IMR-90 (cell line): ENCODE data around the gene C1orf52. TPM values are rescaled to one million over a fixed set of nuclear protein-coding genes. Genes with fewer than 3 reads are reported as not detected.

Source experiments
- ATAC-seq: fragments of 200-7000 bp; cut with Tn5 transposase; 2 replicates; pipeline ENCODE4 v1.9.1; 2020; ENCODE audit warnings: low read depth, mild to moderate bottlenecking, moderate library complexity
- BruUV-seq: library from RNA; stranded (reverse); fragments of 400-500 nt; replicated peaks from 2 replicates; lab custom pipeline; 2021; lab: Mats Ljungman, UMichigan
- CTCF ChIA-PET: fragments of 300-600 bp; formaldehyde crosslinking; extraction: SDS; loops from one replicate; lab custom pipeline; 2021; ENCODE audit warnings: antibody characterized with exemption; lab: Yijun Ruan, JAX
- POLR2A ChIA-PET: fragments of 300-600 bp; sonication (Branson Sonifier 250); formaldehyde crosslinking; loops from one replicate; lab custom pipeline; 2022; ENCODE audit warnings: antibody characterized with exemption; ENCODE audit not compliant: unreplicated experiment; lab: Charles Lee
- DNase-seq: peaks from one replicate; pipeline ENCODE4 v3.0.0; 2013
- H2AFZ ChIP-seq: replicated peaks from 2 replicates; pipeline ENCODE3; 2013; ENCODE audit warnings: low read length, mild to moderate bottlenecking; ENCODE audit not compliant: poor library complexity
- H2AK5ac ChIP-seq: 2 replicates; pipeline ENCODE4 v1.6.1; 2013; ENCODE audit warnings: low read depth, low read length, inconsistent platforms
- H2AK9ac ChIP-seq: replicated peaks from 2 replicates; pipeline ENCODE3; 2013; ENCODE audit warnings: mild to moderate bottlenecking, low read depth, low read length, moderate library complexity; ENCODE audit not compliant: poor library complexity
- H2BK120ac ChIP-seq: 2 replicates; pipeline ENCODE4 v1.6.1; 2013; ENCODE audit warnings: low read depth, low read length, inconsistent platforms
- H2BK15ac ChIP-seq: 3 replicates; pipeline ENCODE4 v1.6.1; 2013; ENCODE audit warnings: low read depth, low read length, inconsistent platforms
- H2BK20ac ChIP-seq: 2 replicates; pipeline ENCODE4 v1.6.1; 2013; ENCODE audit warnings: low read depth, mild to moderate bottlenecking, inconsistent platforms, low read length, moderate library complexity
- H2BK5ac ChIP-seq: 2 replicates; pipeline ENCODE4 v1.6.1; 2013; ENCODE audit warnings: mild to moderate bottlenecking, low read depth, low read length, inconsistent platforms; ENCODE audit not compliant: poor library complexity, severe bottlenecking
- H3K14ac ChIP-seq: replicated peaks from 2 replicates; pipeline ENCODE4 v1.6.1; 2013; ENCODE audit warnings: low read depth, low read length, inconsistent platforms
- H3K18ac ChIP-seq: 2 replicates; pipeline ENCODE4 v1.6.1; 2013; ENCODE audit warnings: low read depth, low read length, control low read depth
- H3K23ac ChIP-seq: 2 replicates; pipeline ENCODE4 v1.6.1; 2013; ENCODE audit warnings: low read depth, low read length, inconsistent platforms
- H3K27ac ChIP-seq: 2 replicates; pipeline ENCODE4 v1.5.1; 2013; ENCODE audit warnings: mild to moderate bottlenecking, control low read depth, low read length; ENCODE audit not compliant: insufficient read depth
- H3K27me3 ChIP-seq: 2 replicates; pipeline ENCODE4 v1.6.1; 2013; ENCODE audit warnings: low read length; ENCODE audit not compliant: control insufficient read depth, insufficient read depth
- H3K36me3 ChIP-seq: 2 replicates; pipeline ENCODE4 v1.6.1; 2013; ENCODE audit warnings: low read length, mixed read lengths; ENCODE audit not compliant: control insufficient read depth, insufficient read depth
- H3K4ac ChIP-seq: 2 replicates; pipeline ENCODE4 v1.6.1; 2013; ENCODE audit warnings: low read depth, low read length, inconsistent platforms
- H3K4me1 ChIP-seq: 2 replicates; pipeline ENCODE4 v1.6.1; 2013; ENCODE audit warnings: low read length, mixed read lengths; ENCODE audit not compliant: control insufficient read depth, insufficient read depth
- H3K4me2 ChIP-seq: 2 replicates; pipeline ENCODE4 v1.6.1; 2013; ENCODE audit warnings: low read depth, mild to moderate bottlenecking, control low read depth, low read length, moderate library complexity
- H3K4me3 ChIP-seq: 2 replicates; pipeline ENCODE4 v1.5.1; 2013; ENCODE audit warnings: low read depth, mild to moderate bottlenecking, control low read depth, low read length, moderate library complexity; ENCODE audit not compliant: insufficient read depth
- H3K56ac ChIP-seq: 2 replicates; pipeline ENCODE4 v1.6.1; 2013; ENCODE audit warnings: low read length, inconsistent platforms; ENCODE audit not compliant: insufficient read depth; ENCODE audit errors: extremely low read depth
- H3K79me1 ChIP-seq, 2 experiments: 2 replicates each; pipeline ENCODE4 v1.6.1; 2013; ENCODE audit warnings: low read length in 2 of 2, inconsistent platforms in 1 of 2, low read depth in 1 of 2
- H3K9ac ChIP-seq: 2 replicates; pipeline ENCODE4 v1.6.1; 2013; ENCODE audit warnings: low read depth, low read length, control low read depth
- H3K9me1 ChIP-seq: 2 replicates; pipeline ENCODE4 v1.6.1; 2013; ENCODE audit warnings: low read length, inconsistent platforms; ENCODE audit not compliant: insufficient read depth
- H3K9me3 ChIP-seq: 2 replicates; pipeline ENCODE4 v1.6.1; 2013; ENCODE audit warnings: low read length; ENCODE audit not compliant: control insufficient read depth, insufficient read depth
- H4K20me1 ChIP-seq: 2 replicates; pipeline ENCODE4 v1.6.1; 2013; ENCODE audit warnings: low read length, inconsistent platforms; ENCODE audit not compliant: insufficient read depth
- H4K5ac ChIP-seq: 2 replicates; pipeline ENCODE4 v1.6.1; 2013; ENCODE audit warnings: mild to moderate bottlenecking, low read depth, low read length, control low read depth
- H4K8ac ChIP-seq, 2 experiments: 2 replicates each; pipeline ENCODE4 v1.6.1; 2013; ENCODE audit warnings: low read depth in 2 of 2, low read length in 2 of 2, control low read depth in 1 of 2, inconsistent platforms in 1 of 2
- H4K91ac ChIP-seq: 2 replicates; pipeline ENCODE4 v1.6.1; 2013; ENCODE audit warnings: low read depth, low read length, inconsistent platforms; ENCODE audit not compliant: insufficient read depth
- BHLHE40 ChIP-seq: fragments of 150-350 bp; IDR thresholded peaks from 2 replicates; pipeline ENCODE4 v1.6.1; 2016; ENCODE audit warnings: mild to moderate bottlenecking, low read depth, low read length
- CEBPB ChIP-seq: IDR thresholded peaks from 2 replicates; pipeline ENCODE4 v1.6.1; 2012; ENCODE audit warnings: low read depth, low read length, improper control_type of control experiment
- FOS ChIP-seq: fragments of 150-350 bp; IDR thresholded peaks from 2 replicates; pipeline ENCODE4 v1.6.1; 2016; ENCODE audit warnings: low read depth, low read length
- MAFK ChIP-seq: IDR thresholded peaks from 2 replicates; pipeline ENCODE4 v1.6.1; 2012; ENCODE audit warnings: low read depth, low read length, improper control_type of control experiment
- MAZ ChIP-seq: IDR thresholded peaks from 2 replicates; pipeline ENCODE4 v1.6.1; 2012; ENCODE audit warnings: low read depth, mild to moderate bottlenecking, low read length, improper control_type of control experiment, moderate library complexity, borderline replicate concordance
- MXI1 ChIP-seq: IDR thresholded peaks from 2 replicates; pipeline ENCODE4 v1.6.1; 2012; ENCODE audit warnings: low read depth, mild to moderate bottlenecking, low read length, moderate library complexity, borderline replicate concordance
- NFE2L2 ChIP-seq: fragments of 150-350 bp; IDR thresholded peaks from 2 replicates; pipeline ENCODE4 v1.6.1; 2016; ENCODE audit warnings: low read depth, mild to moderate bottlenecking, low read length
- POLR2A ChIP-seq: IDR thresholded peaks from 2 replicates; pipeline ENCODE4 v1.6.1; 2012; ENCODE audit warnings: mild to moderate bottlenecking, low read depth, low read length
- RCOR1 ChIP-seq: IDR thresholded peaks from 2 replicates; pipeline ENCODE4 v1.6.1; 2012; ENCODE audit warnings: mild to moderate bottlenecking, low read length, improper control_type of control experiment; ENCODE audit not compliant: insufficient replicate concordance
- SMC3 ChIP-seq: fragments of 150-350 bp; IDR thresholded peaks from 2 replicates; pipeline ENCODE4 v1.6.1; 2016; ENCODE audit warnings: low read depth, mild to moderate bottlenecking, antibody characterized with exemption, low read length, moderate library complexity
- WGBS, 2 experiments: methylation state at CpG; one replicate each; pipeline versions ENCODE4 v1.1.5 to v1.1.7; 2013; ENCODE audit warnings: missing lambda C conversion rate in 2 of 2; ENCODE audit not compliant: insufficient read length in 1 of 2; ENCODE audit errors: extremely low coverage in 2 of 2; 5-methylcytosine and 5-hydroxymethylcytosine counted together
- dilution Hi-C: fragments of 300-500 bp; cut with HindIII; formaldehyde crosslinking; loops from one replicate; pipeline ENCODE4 v1.14.3; 2018; ENCODE audit warnings: low sequenced_read_pairs; ENCODE audit not compliant: unreplicated experiment
- in situ Hi-C: fragments of 300-500 bp; cut with MboI; formaldehyde crosslinking; loops from 3 replicates; pipeline ENCODE4 v1.14.3; 2019; ENCODE audit warnings: low sequenced_read_pairs, inconsistent platforms, mixed read lengths
- intact Hi-C: fragments of 100-400 bp; cut with micrococcal nuclease; formaldehyde crosslinking; loops from 2 replicates; pipeline ENCODE4 v1.10.0; 2022
- polyA plus RNA-seq, 3 experiments: library from polyadenylated mRNA; depleted of rRNA; stranded (reverse); fragments of >200 nt; gene quantifications; 2 replicates each; pipeline ENCODE4 v1.2.3, GENCODE V29; 2012; ENCODE audit warnings: low replicate concordance in 1 of 3
- total RNA-seq: library from RNA; depleted of rRNA; stranded (reverse); fragments of >200 nt; gene quantifications from 2 replicates; pipeline ENCODE4 v1.2.3, GENCODE V29; 2012
- TF ChIP-seq, protein P1 (sequence below): fragments of 150-350 bp; IDR thresholded peaks from 2 replicates; pipeline ENCODE4 v1.6.1; 2016; ENCODE audit warnings: low read depth, mild to moderate bottlenecking, low read length, moderate library complexity, borderline replicate concordance
- TF ChIP-seq, protein P2 (sequence below): fragments of 150-350 bp; IDR thresholded peaks from 2 replicates; pipeline ENCODE4 v1.6.1; 2017; ENCODE audit warnings: mild to moderate bottlenecking, antibody characterized with exemption, low read length, low read depth
- TF ChIP-seq, protein P3 (sequence below): conservative IDR thresholded peaks from 2 replicates; pipeline ENCODE4 v1.5.1; 2012; ENCODE audit warnings: mild to moderate bottlenecking, low read depth, low read length, improper control_type of control experiment

Gene C1orf52
- total and polyA plus RNA-seq, 2 of the 4 experiments (the other 2 are of a cell fraction) = 16.3 to 33.5 TPM

DNA sequence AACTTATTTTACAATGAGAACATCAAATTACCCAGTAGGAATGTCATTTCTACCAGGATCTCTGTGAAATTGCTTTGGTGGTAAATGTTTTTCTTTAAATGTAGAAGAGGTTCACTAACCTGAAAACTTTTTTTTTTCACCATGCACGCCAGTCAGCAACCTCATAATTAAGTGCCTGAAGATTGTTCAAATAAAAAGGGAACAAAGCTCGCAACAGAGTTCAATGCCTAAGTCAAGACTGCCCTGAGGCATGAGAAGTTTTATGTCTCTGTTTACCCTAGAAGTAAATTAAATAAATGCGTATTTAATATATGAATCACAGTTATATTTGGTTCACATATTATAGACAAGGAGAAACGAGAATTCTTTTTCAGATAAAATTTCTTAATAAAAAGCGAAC, 44.8 kb downstream of the C1orf52 start:
- dilution Hi-C loops (no loop called here), in situ Hi-C loops (no loop called here), intact Hi-C loops (no loop called here)
- Histone ChIP-seq H3K9me3 (no peaks in the 10 kb centered on the region), H2AK9ac (no peak overlapping the region), H3K23ac (no peak overlapping the region), H2BK5ac (no peak overlapping the region), H3K18ac (no peak overlapping the region; the same call in 1 of the 2 replicates), H4K5ac (no peak overlapping the region), H2BK20ac (no peak overlapping the region), H4K91ac (no peak overlapping the region), H3K36me3 (no peaks in the 10 kb centered on the region), H3K56ac (no peak overlapping the region), H3K79me1 (no peaks in the 10 kb centered on the region), H3K4me2 (no peak overlapping the region), H3K4ac (no peak overlapping the region), H3K4me1 (peaks cover 2% of the 10 kb centered on the region), H3K27me3 (no peaks in the 10 kb centered on the region), H4K20me1 (no peaks in the 10 kb centered on the region), H2BK120ac (no peak overlapping the region), H2AFZ (no peak overlapping the region), H2BK15ac (no peak overlapping the region), H2AK5ac (no peak overlapping the region), H3K14ac (no peak overlapping the region), H3K4me3 (no peak overlapping the region), H3K9ac (no peak overlapping the region), H3K9me1 (no peaks in the 10 kb centered on the region), H3K27ac (no peak overlapping the region), H4K8ac (no peak overlapping the region)
- ATAC-seq (no peak), DNase-seq (no peak)
- POLR2A ChIA-PET = interaction anchor here (0.6 kb wide), 1 partner anchor 107 kb away, joined by 3 read pairs; no protein-coding TSS in a partner anchor
- TF ChIP-seq, protein P1, sequence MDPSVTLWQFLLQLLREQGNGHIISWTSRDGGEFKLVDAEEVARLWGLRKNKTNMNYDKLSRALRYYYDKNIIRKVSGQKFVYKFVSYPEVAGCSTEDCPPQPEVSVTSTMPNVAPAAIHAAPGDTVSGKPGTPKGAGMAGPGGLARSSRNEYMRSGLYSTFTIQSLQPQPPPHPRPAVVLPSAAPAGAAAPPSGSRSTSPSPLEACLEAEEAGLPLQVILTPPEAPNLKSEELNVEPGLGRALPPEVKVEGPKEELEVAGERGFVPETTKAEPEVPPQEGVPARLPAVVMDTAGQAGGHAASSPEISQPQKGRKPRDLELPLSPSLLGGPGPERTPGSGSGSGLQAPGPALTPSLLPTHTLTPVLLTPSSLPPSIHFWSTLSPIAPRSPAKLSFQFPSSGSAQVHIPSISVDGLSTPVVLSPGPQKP = no peak
- no peak for TF ChIP-seq MAFK
- TF ChIP-seq MAZ = no peak
- TF ChIP-seq FOS = no peak
- no peak for TF ChIP-seq NFE2L2
- TF ChIP-seq, protein P2, sequence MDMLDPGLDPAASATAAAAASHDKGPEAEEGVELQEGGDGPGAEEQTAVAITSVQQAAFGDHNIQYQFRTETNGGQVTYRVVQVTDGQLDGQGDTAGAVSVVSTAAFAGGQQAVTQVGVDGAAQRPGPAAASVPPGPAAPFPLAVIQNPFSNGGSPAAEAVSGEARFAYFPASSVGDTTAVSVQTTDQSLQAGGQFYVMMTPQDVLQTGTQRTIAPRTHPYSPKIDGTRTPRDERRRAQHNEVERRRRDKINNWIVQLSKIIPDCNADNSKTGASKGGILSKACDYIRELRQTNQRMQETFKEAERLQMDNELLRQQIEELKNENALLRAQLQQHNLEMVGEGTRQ = no peak
- no peak for TF ChIP-seq CEBPB
- no peak for TF ChIP-seq BHLHE40
- no peak for TF ChIP-seq RCOR1
- no peak for TF ChIP-seq POLR2A
- TF ChIP-seq SMC3 = no peak
- TF ChIP-seq, protein P3, sequence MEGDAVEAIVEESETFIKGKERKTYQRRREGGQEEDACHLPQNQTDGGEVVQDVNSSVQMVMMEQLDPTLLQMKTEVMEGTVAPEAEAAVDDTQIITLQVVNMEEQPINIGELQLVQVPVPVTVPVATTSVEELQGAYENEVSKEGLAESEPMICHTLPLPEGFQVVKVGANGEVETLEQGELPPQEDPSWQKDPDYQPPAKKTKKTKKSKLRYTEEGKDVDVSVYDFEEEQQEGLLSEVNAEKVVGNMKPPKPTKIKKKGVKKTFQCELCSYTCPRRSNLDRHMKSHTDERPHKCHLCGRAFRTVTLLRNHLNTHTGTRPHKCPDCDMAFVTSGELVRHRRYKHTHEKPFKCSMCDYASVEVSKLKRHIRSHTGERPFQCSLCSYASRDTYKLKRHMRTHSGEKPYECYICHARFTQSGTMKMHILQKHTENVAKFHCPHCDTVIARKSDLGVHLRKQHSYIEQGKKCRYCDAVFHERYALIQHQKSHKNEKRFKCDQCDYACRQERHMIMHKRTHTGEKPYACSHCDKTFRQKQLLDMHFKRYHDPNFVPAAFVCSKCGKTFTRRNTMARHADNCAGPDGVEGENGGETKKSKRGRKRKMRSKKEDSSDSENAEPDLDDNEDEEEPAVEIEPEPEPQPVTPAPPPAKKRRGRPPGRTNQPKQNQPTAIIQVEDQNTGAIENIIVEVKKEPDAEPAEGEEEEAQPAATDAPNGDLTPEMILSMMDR = no peak
- TF ChIP-seq MXI1 = no peak
- CTCF ChIA-PET = interaction anchor here (0.5 kb wide), 1 partner anchor 290 kb away, joined by 4 read pairs; no protein-coding TSS in a partner anchor
- BruUV-seq = no TSS peak
- WGBS, 2 experiments = no CpG with 5 or more reads among the region's 5 CpGs
